GM12878 (cell line): ENCODE measurements around the gene CHD1. TPM values are rescaled to one million over a fixed set of nuclear protein-coding genes. Genes with fewer than 3 reads are reported as not detected.

Source experiments
- CREB1 ChIP-seq: IDR thresholded peaks from 2 replicates; pipeline ENCODE4 v1.6.1; 2012; ENCODE audit warnings: low read depth, mild to moderate bottlenecking, inconsistent platforms
- FOXM1 ChIP-seq: IDR thresholded peaks from 2 replicates; pipeline ENCODE4 v1.6.1; 2012; ENCODE audit warnings: low read depth, mild to moderate bottlenecking, inconsistent platforms, low read length, moderate library complexity
- NFYA ChIP-seq: IDR thresholded peaks from 2 replicates; pipeline ENCODE4 v1.6.1; 2011; ENCODE audit warnings: low read depth, mild to moderate bottlenecking, low read length, improper control_type of control experiment, borderline replicate concordance
- TARDBP ChIP-seq: IDR thresholded peaks from 2 replicates; pipeline ENCODE4 v1.6.1; 2016; ENCODE audit warnings: borderline replicate concordance
- USF1 ChIP-seq: IDR thresholded peaks from 2 replicates; pipeline ENCODE4 v1.6.1; 2011; ENCODE audit warnings: borderline replicate concordance, low read depth, mild to moderate bottlenecking, moderate library complexity, mixed read lengths, low read length; ENCODE audit not compliant: insufficient read depth; ENCODE audit errors: extremely low read length
- YBX1 ChIP-seq: fragments of 450-650 bp; IDR thresholded peaks from 2 replicates; pipeline ENCODE4 v1.6.1; 2016; ENCODE audit warnings: antibody characterized with exemption
- ZNF687 ChIP-seq: fragments of 450-650 bp; IDR thresholded peaks from 2 replicates; pipeline ENCODE4 v1.6.1; 2017; ENCODE audit warnings: mild to moderate bottlenecking, moderate library complexity
- polyA plus RNA-seq, 11 experiments: library from polyadenylated mRNA; depleted of rRNA in 4 of 11; unstranded in 6 of 11; stranded (reverse) in 5 of 11; fragments of >200 nt; fragmentation: Nextera tagmentation in 4 of 11; fragmentation: Illumina TruSeq in 1 of 11; extraction: Ambion mirVana in 4 of 11; extraction: Trizol in 1 of 11; gene quantifications; 1 replicate in 1 of 11; 2 replicates in 10 of 11; pipeline versions ENCODE4 v1.2.1 to v1.2.3, GENCODE V29; 2011 to 2016; ENCODE audit warnings: inconsistent platforms in 2 of 11, missing spikeins in 2 of 11, low read depth in 1 of 11
- total RNA-seq, 4 experiments: library from RNA; depleted of rRNA in 3 of 4; stranded (reverse); fragments of >200 nt in 3 of 4; fragmentation: Illumina TruSeq in 1 of 4; extraction: Trizol in 1 of 4; gene quantifications; 2 replicates each; pipeline versions ENCODE4 v1.2.1 to v1.2.3, GENCODE V29; 2013 to 2021

The CHD1 gene
- total and polyA plus RNA-seq, 10 of the 15 experiments (the other 5 are each of a cell fraction or from before 2014, with no cell fraction given), result 25.5 to 158 (median 50.5) TPM

GRCh38 chr5:98907951-98908350 lies 20.9 kb downstream of the CHD1 start (continued):
- TF ChIP-seq USF1 (no peak), ZNF687 (no peak), CREB1 (no peak), NFYA (no peak), FOXM1 (no peak), YBX1 (no peak), TARDBP (no peak)
- TF ChIP-seq, all 136 proteins: peak for 0
